Fibroblast of mammary gland (primary cell): Measurements from ENCODE around the gene ATP6V1B1.

Experiments
- DNase-seq: peaks from one replicate; pipeline ENCODE4 v3.0.0-alpha.2; 2010; ENCODE audit warnings: low read depth
- H3K4me3 ChIP-seq: 2 replicates; pipeline ENCODE4 v1.5.1; 2011; ENCODE audit warnings: low read depth, mild to moderate bottlenecking, low read length, moderate library complexity; ENCODE audit not compliant: control insufficient read depth
- CTCF ChIP-seq: conservative IDR thresholded peaks from 2 replicates; pipeline ENCODE4 v1.5.1; 2011; ENCODE audit warnings: low read depth, low read length, inconsistent platforms; ENCODE audit not compliant: control insufficient read depth, insufficient read depth

Gene ATP6V1B1

GRCh38 chr2:70967189-70967588, 31.5 kb downstream of the ATP6V1B1 start:
- no peak overlapping the region for H3K4me3 ChIP-seq
- TF ChIP-seq CTCF = no peak
- no peak for DNase-seq

GRCh38 chr2:70974592-70974991, 38.9 kb downstream of the ATP6V1B1 start:
- TF ChIP-seq CTCF = no peak
- no peak overlapping the region for H3K4me3 ChIP-seq
- DNase-seq = no peak

GRCh38 chr2:70975237-70975636, 39.5 kb downstream of the ATP6V1B1 start:
- TF ChIP-seq CTCF = no peak
- DNase-seq = no peak
- no peak overlapping the region for H3K4me3 ChIP-seq

GRCh38 chr2:70977605-70978205, 42.0 kb downstream of the ATP6V1B1 start:
- DNase-seq = peak; percentile 98
- no peak for TF ChIP-seq CTCF
- H3K4me3 ChIP-seq = peak overlapping the region; percentile 51

GRCh38 chr2:70978341-70979179, 42.9 kb downstream of the ATP6V1B1 start, which contains the start of gene ANKRD53:
TSS of gene ANKRD53 (plus strand) at chr2:70978630. CDS start at chr2:70978646, 16 bp downstream.
- H3K4me3 ChIP-seq = peak within 1 kb of the TSS; percentile 51
- no peak for TF ChIP-seq CTCF
- peak; percentile 36 for DNase-seq

GRCh38 chr2:70979180-70979488, 43.4 kb downstream of the ATP6V1B1 start:
- H3K4me3 ChIP-seq = peak overlapping the region; percentile 51
- DNase-seq = no peak
- no peak for TF ChIP-seq CTCF
